GM19438 (cell line): ENCODE measurements around the gene OLIG3.

ENCODE experiments used
- ATAC-seq: cut with Tn5 transposase; IDR thresholded peaks from one replicate; pipeline ENCODE4 v1.9.1; 2021; ENCODE audit warnings: low read depth; ENCODE audit not compliant: unreplicated experiment

OLIG3 gene

GRCh38 chr6:137494281-137494987 lies at the start of gene OLIG3:
Gene OLIG3 (minus strand): TSS chr6:137494394. CDS start chr6:137494170, 224 bp downstream.
- ATAC-seq, result no peak

- no peak for ATAC-seq
These were observed 48.9 kb upstream of the OLIG3 start for GRCh38 chr6:137543114-137543513.

GRCh38 chr6:137542713-137543112 lies 48.5 kb upstream of the OLIG3 start:
- no peak for ATAC-seq

GRCh38 chr6:137541534-137542063 lies 47.4 kb upstream of the OLIG3 start:
- no peak for ATAC-seq

- no peak for ATAC-seq
These were observed 42.0 kb upstream of the OLIG3 start for GRCh38 chr6:137536104-137536773.

GRCh38 chr6:137531376-137532092 lies 37.3 kb upstream of the OLIG3 start:
- no peak for ATAC-seq

GRCh38 chr6:137530404-137530803 lies 36.2 kb upstream of the OLIG3 start:
- ATAC-seq, result no peak

- no peak for ATAC-seq
These were observed 28.6 kb upstream of the OLIG3 start for GRCh38 chr6:137522831-137523230.

- ATAC-seq, result no peak
These were observed 28.1 kb upstream of the OLIG3 start for GRCh38 chr6:137522198-137522798.

GRCh38 chr6:137520520-137520919 lies 26.3 kb upstream of the OLIG3 start:
- ATAC-seq, result no peak

- no peak for ATAC-seq
These were observed 25.5 kb upstream of the OLIG3 start for GRCh38 chr6:137519629-137520176.

- ATAC-seq, result no peak
These were observed 24.3 kb upstream of the OLIG3 start for GRCh38 chr6:137518386-137518983.

GRCh38 chr6:137514418-137514817 lies 20.2 kb upstream of the OLIG3 start:
- no peak for ATAC-seq

- no peak for ATAC-seq
These were observed 18.8 kb upstream of the OLIG3 start for GRCh38 chr6:137512757-137513605.

GRCh38 chr6:137510923-137511322 lies 16.7 kb upstream of the OLIG3 start:
- ATAC-seq, result no peak

- ATAC-seq, result no peak
These were observed 4.4 kb upstream of the OLIG3 start for GRCh38 chr6:137498481-137499190.

GRCh38 chr6:137497721-137498463 lies 3.7 kb upstream of the OLIG3 start:
- no peak for ATAC-seq
